ENCODE results near the gene TRMT61A.

DNA sequence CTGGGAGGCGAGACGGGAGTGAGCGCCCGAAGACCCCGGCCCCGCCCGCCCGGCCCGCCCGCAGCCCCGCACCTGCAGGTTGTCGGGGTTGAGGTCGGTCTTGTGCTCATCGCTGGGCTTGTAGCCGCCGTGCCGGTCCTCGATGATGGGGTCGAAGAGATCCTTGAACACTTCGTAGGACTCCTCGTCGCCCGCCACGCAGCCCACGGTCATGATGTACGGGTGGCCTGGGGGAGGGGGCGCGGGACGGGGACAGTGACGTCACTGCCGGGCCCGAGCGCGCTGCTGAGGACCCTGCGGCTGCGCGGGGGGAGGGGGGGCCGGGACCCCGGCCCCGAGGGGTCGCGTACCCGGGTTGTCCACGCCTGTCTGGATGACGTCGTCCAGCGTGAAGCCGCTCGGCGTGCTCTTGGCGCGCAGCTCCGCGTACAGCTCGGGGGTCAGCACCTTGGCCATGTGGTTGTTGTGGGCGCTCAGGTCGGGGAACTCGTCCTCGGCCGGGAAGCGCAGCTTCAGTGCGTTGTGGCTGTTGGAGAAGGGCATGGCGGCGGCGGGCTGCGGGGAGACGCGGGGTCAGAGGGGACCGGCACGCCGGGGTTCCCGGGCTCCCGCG is 6.9 kb upstream of the TRMT61A start:
- TF ChIP-seq POLR2A (IDR thresholded peaks at IDR 0.05; ENCODE audit: low read depth, low read length) (no peak), TBL1XR1 (IDR thresholded peaks at IDR 0.05; ENCODE audit: low read depth, low read length) (no peak), KDM1A (IDR thresholded peaks at IDR 0.05; ENCODE audit: borderline replicate concordance) (no peak), EZH2 (IDR thresholded peaks at IDR 0.05; ENCODE audit: borderline replicate concordance, control insufficient read depth, low read depth, low read length) (no peak), SRF (IDR thresholded peaks at IDR 0.05; ENCODE audit: low read depth in 2 of 2, low read length in 2 of 2) (no peak), FOXM1 (IDR thresholded peaks at IDR 0.05; ENCODE audit: low read depth, low read length) (no peak), JUNB (IDR thresholded peaks at IDR 0.05) (no peak), SMC3 (IDR thresholded peaks at IDR 0.05; ENCODE audit: borderline replicate concordance, low read length) (no peak), WRNIP1 (IDR thresholded peaks at IDR 0.05; ENCODE audit: borderline replicate concordance, low read depth, low read length) (no peak)
- TF ChIP-seq, protein P1, sequence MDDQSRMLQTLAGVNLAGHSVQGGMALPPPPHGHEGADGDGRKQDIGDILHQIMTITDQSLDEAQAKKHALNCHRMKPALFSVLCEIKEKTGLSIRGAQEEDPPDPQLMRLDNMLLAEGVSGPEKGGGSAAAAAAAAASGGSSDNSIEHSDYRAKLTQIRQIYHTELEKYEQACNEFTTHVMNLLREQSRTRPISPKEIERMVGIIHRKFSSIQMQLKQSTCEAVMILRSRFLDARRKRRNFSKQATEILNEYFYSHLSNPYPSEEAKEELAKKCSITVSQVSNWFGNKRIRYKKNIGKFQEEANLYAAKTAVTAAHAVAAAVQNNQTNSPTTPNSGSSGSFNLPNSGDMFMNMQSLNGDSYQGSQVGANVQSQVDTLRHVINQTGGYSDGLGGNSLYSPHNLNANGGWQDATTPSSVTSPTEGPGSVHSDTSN (IDR thresholded peaks at IDR 0.05; ENCODE audit: insufficient replicate concordance, low read depth, low read length), result no peak
- TF ChIP-seq, protein P2, sequence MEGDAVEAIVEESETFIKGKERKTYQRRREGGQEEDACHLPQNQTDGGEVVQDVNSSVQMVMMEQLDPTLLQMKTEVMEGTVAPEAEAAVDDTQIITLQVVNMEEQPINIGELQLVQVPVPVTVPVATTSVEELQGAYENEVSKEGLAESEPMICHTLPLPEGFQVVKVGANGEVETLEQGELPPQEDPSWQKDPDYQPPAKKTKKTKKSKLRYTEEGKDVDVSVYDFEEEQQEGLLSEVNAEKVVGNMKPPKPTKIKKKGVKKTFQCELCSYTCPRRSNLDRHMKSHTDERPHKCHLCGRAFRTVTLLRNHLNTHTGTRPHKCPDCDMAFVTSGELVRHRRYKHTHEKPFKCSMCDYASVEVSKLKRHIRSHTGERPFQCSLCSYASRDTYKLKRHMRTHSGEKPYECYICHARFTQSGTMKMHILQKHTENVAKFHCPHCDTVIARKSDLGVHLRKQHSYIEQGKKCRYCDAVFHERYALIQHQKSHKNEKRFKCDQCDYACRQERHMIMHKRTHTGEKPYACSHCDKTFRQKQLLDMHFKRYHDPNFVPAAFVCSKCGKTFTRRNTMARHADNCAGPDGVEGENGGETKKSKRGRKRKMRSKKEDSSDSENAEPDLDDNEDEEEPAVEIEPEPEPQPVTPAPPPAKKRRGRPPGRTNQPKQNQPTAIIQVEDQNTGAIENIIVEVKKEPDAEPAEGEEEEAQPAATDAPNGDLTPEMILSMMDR (IDR thresholded peaks at IDR 0.05 in 2 of 3, conservative IDR thresholded peaks at IDR 0.05 in 1 of 3; ENCODE audit: control insufficient read depth in 2 of 3, extremely low read depth in 1 of 3, insufficient read depth in 1 of 3, low read depth in 3 of 3, low read length in 3 of 3), result no peak
- TF ChIP-seq, protein P3, sequence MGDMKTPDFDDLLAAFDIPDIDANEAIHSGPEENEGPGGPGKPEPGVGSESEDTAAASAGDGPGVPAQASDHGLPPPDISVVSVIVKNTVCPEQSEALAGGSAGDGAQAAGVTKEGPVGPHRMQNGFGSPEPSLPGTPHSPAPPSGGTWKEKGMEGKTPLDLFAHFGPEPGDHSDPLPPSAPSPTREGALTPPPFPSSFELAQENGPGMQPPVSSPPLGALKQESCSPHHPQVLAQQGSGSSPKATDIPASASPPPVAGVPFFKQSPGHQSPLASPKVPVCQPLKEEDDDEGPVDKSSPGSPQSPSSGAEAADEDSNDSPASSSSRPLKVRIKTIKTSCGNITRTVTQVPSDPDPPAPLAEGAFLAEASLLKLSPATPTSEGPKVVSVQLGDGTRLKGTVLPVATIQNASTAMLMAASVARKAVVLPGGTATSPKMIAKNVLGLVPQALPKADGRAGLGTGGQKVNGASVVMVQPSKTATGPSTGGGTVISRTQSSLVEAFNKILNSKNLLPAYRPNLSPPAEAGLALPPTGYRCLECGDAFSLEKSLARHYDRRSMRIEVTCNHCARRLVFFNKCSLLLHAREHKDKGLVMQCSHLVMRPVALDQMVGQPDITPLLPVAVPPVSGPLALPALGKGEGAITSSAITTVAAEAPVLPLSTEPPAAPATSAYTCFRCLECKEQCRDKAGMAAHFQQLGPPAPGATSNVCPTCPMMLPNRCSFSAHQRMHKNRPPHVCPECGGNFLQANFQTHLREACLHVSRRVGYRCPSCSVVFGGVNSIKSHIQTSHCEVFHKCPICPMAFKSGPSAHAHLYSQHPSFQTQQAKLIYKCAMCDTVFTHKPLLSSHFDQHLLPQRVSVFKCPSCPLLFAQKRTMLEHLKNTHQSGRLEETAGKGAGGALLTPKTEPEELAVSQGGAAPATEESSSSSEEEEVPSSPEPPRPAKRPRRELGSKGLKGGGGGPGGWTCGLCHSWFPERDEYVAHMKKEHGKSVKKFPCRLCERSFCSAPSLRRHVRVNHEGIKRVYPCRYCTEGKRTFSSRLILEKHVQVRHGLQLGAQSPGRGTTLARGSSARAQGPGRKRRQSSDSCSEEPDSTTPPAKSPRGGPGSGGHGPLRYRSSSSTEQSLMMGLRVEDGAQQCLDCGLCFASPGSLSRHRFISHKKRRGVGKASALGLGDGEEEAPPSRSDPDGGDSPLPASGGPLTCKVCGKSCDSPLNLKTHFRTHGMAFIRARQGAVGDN (IDR thresholded peaks at IDR 0.05), result no peak
- TF ChIP-seq, protein P4, sequence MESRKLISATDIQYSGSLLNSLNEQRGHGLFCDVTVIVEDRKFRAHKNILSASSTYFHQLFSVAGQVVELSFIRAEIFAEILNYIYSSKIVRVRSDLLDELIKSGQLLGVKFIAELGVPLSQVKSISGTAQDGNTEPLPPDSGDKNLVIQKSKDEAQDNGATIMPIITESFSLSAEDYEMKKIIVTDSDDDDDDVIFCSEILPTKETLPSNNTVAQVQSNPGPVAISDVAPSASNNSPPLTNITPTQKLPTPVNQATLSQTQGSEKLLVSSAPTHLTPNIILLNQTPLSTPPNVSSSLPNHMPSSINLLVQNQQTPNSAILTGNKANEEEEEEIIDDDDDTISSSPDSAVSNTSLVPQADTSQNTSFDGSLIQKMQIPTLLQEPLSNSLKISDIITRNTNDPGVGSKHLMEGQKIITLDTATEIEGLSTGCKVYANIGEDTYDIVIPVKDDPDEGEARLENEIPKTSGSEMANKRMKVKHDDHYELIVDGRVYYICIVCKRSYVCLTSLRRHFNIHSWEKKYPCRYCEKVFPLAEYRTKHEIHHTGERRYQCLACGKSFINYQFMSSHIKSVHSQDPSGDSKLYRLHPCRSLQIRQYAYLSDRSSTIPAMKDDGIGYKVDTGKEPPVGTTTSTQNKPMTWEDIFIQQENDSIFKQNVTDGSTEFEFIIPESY (IDR thresholded peaks at IDR 0.05), result no peak
